ENCODE data around the gene VPS4B. TPM values are rescaled to one million over a fixed set of nuclear protein-coding genes. Genes with fewer than 3 reads are reported as not detected.

Gene VPS4B
- total RNA-seq, 1 experiment from 2014 or later: 60.2 TPM

GRCh38 chr18:63397349-63397748, 24.9 kb downstream of the VPS4B start:
- H3K14ac ChIP-seq (ENCODE audit: insufficient read depth, low read length): no peak overlapping the region
- no peak overlapping the region for H3K9ac ChIP-seq (ENCODE audit: extremely low read depth, insufficient read length, low read length)
- Mint-ChIP-seq H3K9me3 (no peaks in the 10 kb centered on the region), H3K4me1 (no peaks in the 10 kb centered on the region), H3K36me3 (ENCODE audit: insufficient read depth in 1 of 3, low read depth in 3 of 3) (peaks cover 10 to 76% (median 48%) of the 10 kb centered on the region in 3 experiments; a peak in 6 of 7 replicates), H3K27ac (no peak overlapping the region), H3K27me3 (ENCODE audit: low read depth) (no peaks in the 10 kb centered on the region), H3K4me3 (no peak overlapping the region)
- H2AK5ac ChIP-seq (ENCODE audit: insufficient read length, low read length): no peak overlapping the region
- H4K20me1 ChIP-seq (ENCODE audit: control insufficient read depth, insufficient read depth, insufficient read length): no peaks in the 10 kb centered on the region
- H4K91ac ChIP-seq (ENCODE audit: insufficient read length, low read depth, low read length): no peak overlapping the region
- H3K56ac ChIP-seq (ENCODE audit: insufficient read length, low read depth, low read length): no peak overlapping the region
- H3K27ac ChIP-seq (ENCODE audit: insufficient read length, low read depth, low read length): no peak overlapping the region
- H3K4me2 ChIP-seq (ENCODE audit: insufficient read depth, insufficient read length, low read length): no peak overlapping the region
- H2BK15ac ChIP-seq (ENCODE audit: low read depth, low read length): no peak overlapping the region
- no peaks in the 10 kb centered on the region for H3K27me3 ChIP-seq (ENCODE audit: insufficient read depth, low read length)
- H2BK12ac ChIP-seq (ENCODE audit: insufficient read length, low read depth, low read length): no peak overlapping the region
- H3K23ac ChIP-seq (ENCODE audit: insufficient read length, low read depth, low read length): no peak overlapping the region
- no peaks in the 10 kb centered on the region for H3K23me2 ChIP-seq (ENCODE audit: insufficient read length, low read depth, low read length, poor library complexity, severe bottlenecking)
- no peak for DNase-seq
- H3K79me1 ChIP-seq (ENCODE audit: insufficient read depth, low read depth, low read length, poor library complexity, severe bottlenecking): no peaks in the 10 kb centered on the region
- WGBS (ENCODE audit: extremely low coverage, insufficient read length, low lambda C conversion rate): no CpG with 5 or more reads among the region's 1 CpG
- no peaks in the 10 kb centered on the region for H3K9me3 ChIP-seq (ENCODE audit: control insufficient read depth, low read depth, low read length)
- H4K8ac ChIP-seq (replicated peaks; ENCODE audit: insufficient read length, low read depth, low read length): no peak overlapping the region
- H3K79me2 ChIP-seq (ENCODE audit: insufficient read depth, low read length): no peaks in the 10 kb centered on the region
- H2BK20ac ChIP-seq (ENCODE audit: low read depth, low read length, poor library complexity, severe bottlenecking): no peak overlapping the region
- no peak overlapping the region for H3K4ac ChIP-seq (ENCODE audit: low read depth, low read length)
- H3T11ph ChIP-seq (ENCODE audit: low read length): no peak overlapping the region
- no peaks in the 10 kb centered on the region for H3K4me1 ChIP-seq (ENCODE audit: insufficient read depth, low read length)
- no peak for TF ChIP-seq CTCF (conservative IDR thresholded peaks at IDR 0.05)
- no peak overlapping the region for H3K18ac ChIP-seq (ENCODE audit: insufficient read length, low read depth, low read length)
- no peak overlapping the region for H4K5ac ChIP-seq (ENCODE audit: insufficient read length, low read depth, low read length)
- no peak overlapping the region for H2BK120ac ChIP-seq (ENCODE audit: low read depth, low read length, poor library complexity, severe bottlenecking)
- no peak overlapping the region for H2AFZ ChIP-seq (ENCODE audit: low read length)
- no peak overlapping the region for H2BK5ac ChIP-seq (ENCODE audit: insufficient read length, low read length)

All from H9 (cell line).